Measurements from ENCODE around the gene TKFC.

TKFC gene

GRCh38 chr11:61327669-61328071, 5.4 kb upstream of the TKFC start:
- DNase-seq, result no peak

GRCh38 chr11:61328351-61328750, 4.7 kb upstream of the TKFC start:
- DNase-seq, result no peak

- no peak for DNase-seq
Measured at GRCh38 chr11:61329871-61330270, 3.2 kb upstream of the TKFC start.

- no peak for DNase-seq
Measured at GRCh38 chr11:61331651-61332050, 1.4 kb upstream of the TKFC start.

GRCh38 chr11:61332281-61332796, 689 bp upstream of the TKFC start:
- no peak for DNase-seq

GRCh38 chr11:61333550-61334433, 764 bp downstream of the TKFC start:
- peak; percentile 81 for DNase-seq

GRCh38 chr11:61334434-61335354, 1.7 kb downstream of the TKFC start:
- DNase-seq, result no peak

GRCh38 chr11:61335355-61335710, 2.3 kb downstream of the TKFC start:
- DNase-seq, result no peak

GRCh38 chr11:61336171-61336935, 3.3 kb downstream of the TKFC start:
- DNase-seq, result peak; percentile 72

GRCh38 chr11:61337706-61338470, 4.9 kb downstream of the TKFC start:
- DNase-seq, result no peak

GRCh38 chr11:61338783-61339489, 5.9 kb downstream of the TKFC start:
- no peak for DNase-seq

GRCh38 chr11:61339490-61339878, 6.5 kb downstream of the TKFC start:
- DNase-seq, result no peak

GRCh38 chr11:61340979-61341378, 8.0 kb downstream of the TKFC start:
- DNase-seq, result no peak

- DNase-seq, result no peak
Measured at GRCh38 chr11:61341706-61342105, 8.7 kb downstream of the TKFC start.

- DNase-seq, result no peak
Measured at GRCh38 chr11:61342207-61342803, 9.3 kb downstream of the TKFC start.

GRCh38 chr11:61343792-61344745, 11.0 kb downstream of the TKFC start:
- no peak for DNase-seq

GRCh38 chr11:61345170-61345610, 12.2 kb downstream of the TKFC start:
- DNase-seq, result no peak

GRCh38 chr11:61345954-61346843, 13.2 kb downstream of the TKFC start:
- no peak for DNase-seq
